HEK293 (cell line): ENCODE results near the gene OR1J2.

Experiments used
- CTCF ChIP-seq: fragments of 450-650 bp; formaldehyde crosslinking; IDR thresholded peaks from 2 replicates; pipeline ENCODE4 v1.5.1; 2016; ENCODE audit warnings: missing biosample characterization, missing genetic modification characterization
- RBAK ChIP-seq: fragments of 450-650 bp; formaldehyde crosslinking; IDR thresholded peaks from 2 replicates; pipeline ENCODE4 v1.5.1; 2016; ENCODE audit warnings: missing biosample characterization, missing genetic modification characterization
- YY1 ChIP-seq: fragments of 450-650 bp; formaldehyde crosslinking; IDR thresholded peaks from 2 replicates; pipeline ENCODE4 v1.5.1; 2018; ENCODE audit warnings: missing biosample characterization, missing genetic modification characterization
- ZFHX2 ChIP-seq: fragments of 450-650 bp; formaldehyde crosslinking; conservative IDR thresholded peaks from 2 replicates; pipeline ENCODE4 v1.5.1; 2016; ENCODE audit warnings: missing biosample characterization, missing genetic modification characterization
- ZNF311 ChIP-seq: fragments of 450-650 bp; formaldehyde crosslinking; IDR thresholded peaks from 2 replicates; pipeline ENCODE4 v1.5.1; 2017; ENCODE audit warnings: missing biosample characterization, missing genetic modification characterization, borderline replicate concordance
- TF ChIP-seq, protein P1 (sequence below): fragments of 450-650 bp; formaldehyde crosslinking; IDR thresholded peaks from 2 replicates; pipeline ENCODE4 v1.5.1; 2016; ENCODE audit warnings: missing biosample characterization, missing genetic modification characterization
- TF ChIP-seq, protein P2 (sequence below): fragments of 450-650 bp; formaldehyde crosslinking; IDR thresholded peaks from 2 replicates; pipeline ENCODE4 v1.5.1; 2016; ENCODE audit warnings: missing biosample characterization, missing genetic modification characterization
- TF ChIP-seq, protein P3 (sequence below): fragments of 450-650 bp; formaldehyde crosslinking; IDR thresholded peaks from 2 replicates; pipeline ENCODE4 v1.5.1; 2016; ENCODE audit warnings: missing biosample characterization, missing genetic modification characterization

DNA sequence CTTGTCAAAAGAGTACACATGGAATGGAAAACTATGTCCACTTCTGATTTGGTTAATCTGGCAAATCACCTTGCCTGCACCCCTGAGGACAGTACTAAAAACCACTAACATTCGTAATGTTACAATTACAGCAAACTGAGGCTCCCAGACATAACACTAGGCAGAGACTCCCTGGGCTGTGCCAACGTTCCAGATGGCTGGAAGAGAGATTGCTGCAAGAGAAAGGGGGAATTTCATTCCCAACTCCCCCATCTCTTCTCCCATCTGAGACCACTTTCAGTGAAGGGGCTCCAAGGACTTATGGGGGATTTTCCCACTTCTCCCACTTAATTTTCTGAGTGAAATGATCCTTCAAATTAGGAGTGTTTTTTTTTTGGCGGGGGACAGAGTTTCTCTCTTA lies 44.1 kb upstream of the OR1J2 start:
- TF ChIP-seq CTCF (no peak), ZNF311 (tag by site-specific recombination) (no peak), ZFHX2 (no peak), RBAK (tag by site-specific recombination) (no peak), YY1 (tag by site-specific recombination) (no peak)
- TF ChIP-seq, protein P1, sequence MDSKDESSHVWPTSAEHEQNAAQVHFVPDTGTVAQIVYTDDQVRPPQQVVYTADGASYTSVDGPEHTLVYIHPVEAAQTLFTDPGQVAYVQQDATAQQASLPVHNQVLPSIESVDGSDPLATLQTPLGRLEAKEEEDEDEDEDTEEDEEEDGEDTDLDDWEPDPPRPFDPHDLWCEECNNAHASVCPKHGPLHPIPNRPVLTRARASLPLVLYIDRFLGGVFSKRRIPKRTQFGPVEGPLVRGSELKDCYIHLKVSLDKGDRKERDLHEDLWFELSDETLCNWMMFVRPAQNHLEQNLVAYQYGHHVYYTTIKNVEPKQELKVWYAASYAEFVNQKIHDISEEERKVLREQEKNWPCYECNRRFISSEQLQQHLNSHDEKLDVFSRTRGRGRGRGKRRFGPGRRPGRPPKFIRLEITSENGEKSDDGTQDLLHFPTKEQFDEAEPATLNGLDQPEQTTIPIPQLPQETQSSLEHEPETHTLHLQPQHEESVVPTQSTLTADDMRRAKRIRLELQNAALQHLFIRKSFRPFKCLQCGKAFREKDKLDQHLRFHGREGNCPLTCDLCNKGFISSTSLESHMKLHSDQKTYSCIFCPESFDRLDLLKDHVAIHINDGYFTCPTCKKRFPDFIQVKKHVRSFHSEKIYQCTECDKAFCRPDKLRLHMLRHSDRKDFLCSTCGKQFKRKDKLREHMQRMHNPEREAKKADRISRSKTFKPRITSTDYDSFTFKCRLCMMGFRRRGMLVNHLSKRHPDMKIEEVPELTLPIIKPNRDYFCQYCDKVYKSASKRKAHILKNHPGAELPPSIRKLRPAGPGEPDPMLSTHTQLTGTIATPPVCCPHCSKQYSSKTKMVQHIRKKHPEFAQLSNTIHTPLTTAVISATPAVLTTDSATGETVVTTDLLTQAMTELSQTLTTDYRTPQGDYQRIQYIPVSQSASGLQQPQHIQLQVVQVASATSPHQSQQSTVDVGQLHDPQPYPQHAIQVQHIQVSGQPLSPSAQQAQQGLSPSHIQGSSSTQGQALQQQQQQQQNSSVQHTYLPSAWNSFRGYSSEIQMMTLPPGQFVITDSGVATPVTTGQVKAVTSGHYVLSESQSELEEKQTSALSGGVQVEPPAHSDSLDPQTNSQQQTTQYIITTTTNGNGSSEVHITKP (tag by site-specific recombination), result no peak
- TF ChIP-seq, protein P2, sequence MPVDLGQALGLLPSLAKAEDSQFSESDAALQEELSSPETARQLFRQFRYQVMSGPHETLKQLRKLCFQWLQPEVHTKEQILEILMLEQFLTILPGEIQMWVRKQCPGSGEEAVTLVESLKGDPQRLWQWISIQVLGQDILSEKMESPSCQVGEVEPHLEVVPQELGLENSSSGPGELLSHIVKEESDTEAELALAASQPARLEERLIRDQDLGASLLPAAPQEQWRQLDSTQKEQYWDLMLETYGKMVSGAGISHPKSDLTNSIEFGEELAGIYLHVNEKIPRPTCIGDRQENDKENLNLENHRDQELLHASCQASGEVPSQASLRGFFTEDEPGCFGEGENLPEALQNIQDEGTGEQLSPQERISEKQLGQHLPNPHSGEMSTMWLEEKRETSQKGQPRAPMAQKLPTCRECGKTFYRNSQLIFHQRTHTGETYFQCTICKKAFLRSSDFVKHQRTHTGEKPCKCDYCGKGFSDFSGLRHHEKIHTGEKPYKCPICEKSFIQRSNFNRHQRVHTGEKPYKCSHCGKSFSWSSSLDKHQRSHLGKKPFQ (tag by site-specific recombination), result no peak
- TF ChIP-seq, protein P3, sequence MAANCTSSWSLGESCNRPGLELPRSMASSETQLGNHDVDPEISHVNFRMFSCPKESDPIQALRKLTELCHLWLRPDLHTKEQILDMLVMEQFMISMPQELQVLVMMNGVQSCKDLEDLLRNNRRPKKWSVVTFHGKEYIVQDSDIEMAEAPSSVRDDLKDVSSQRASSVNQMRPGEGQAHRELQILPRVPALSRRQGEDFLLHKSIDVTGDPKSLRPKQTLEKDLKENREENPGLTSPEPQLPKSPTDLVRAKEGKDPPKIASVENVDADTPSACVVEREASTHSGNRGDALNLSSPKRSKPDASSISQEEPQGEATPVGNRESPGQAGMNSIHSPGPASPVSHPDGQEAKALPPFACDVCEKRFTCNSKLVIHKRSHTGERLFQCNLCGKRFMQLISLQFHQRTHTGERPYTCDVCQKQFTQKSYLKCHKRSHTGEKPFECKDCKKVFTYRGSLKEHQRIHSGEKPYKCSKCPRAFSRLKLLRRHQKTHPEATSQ, result no peak
